B cell (primary cell): ENCODE results near the gene PRELID3B. TPM values are rescaled to one million over a fixed set of nuclear protein-coding genes. Genes with fewer than 3 reads are reported as not detected.

Source experiments
- ATAC-seq: fragments of 200-7000 bp; cut with Tn5 transposase; one replicate; pipeline ENCODE4 v1.10.0; 2021; ENCODE audit warnings: low read depth, mild to moderate bottlenecking, moderate number of reproducible peaks, moderate library complexity
- CTCF ChIA-PET: fragments of 350-600 bp; sonication (Branson Sonifier 250); formaldehyde crosslinking; loops from one replicate; lab custom pipeline; 2021; ENCODE audit warnings: antibody characterized with exemption, inconsistent platforms; lab: Charles Lee
- POLR2A ChIA-PET: fragments of 350-600 bp; sonication (Branson Sonifier 250); formaldehyde crosslinking; loops from one replicate; lab custom pipeline; 2021; ENCODE audit warnings: antibody characterized with exemption; lab: Charles Lee
- DNase-seq: peaks from one replicate; pipeline ENCODE4 v3.0.0; 2013
- H2AFZ ChIP-seq: 2 replicates; pipeline ENCODE4 v1.6.1; 2012; ENCODE audit warnings: mild to moderate bottlenecking, low read depth, low read length; ENCODE audit not compliant: insufficient read depth, poor library complexity, severe bottlenecking
- H3K27ac ChIP-seq, 2 donors: 1 replicate in 1 of 2; 2 replicates in 1 of 2; pipeline ENCODE4 v1.5.1; 2012 to 2013; ENCODE audit warnings: low read length in 2 of 2, mild to moderate bottlenecking in 2 of 2, moderate library complexity in 1 of 2
- H3K27me3 ChIP-seq, 4 experiments: fragments of 200-600 bp in 1 of 4; sonication (generic) in 1 of 4; replicated peaks in 1 of 4; 1 replicate in 2 of 4; 2 replicates in 2 of 4; pipeline versions ENCODE4 v1.6.1 to v1.7.0; 2013 to 2016; ENCODE audit warnings: low read length in 3 of 4, mild to moderate bottlenecking in 2 of 4, mixed read lengths in 1 of 4, moderate library complexity in 1 of 4; ENCODE audit not compliant: insufficient read depth in 4 of 4, control insufficient read depth in 3 of 4; ENCODE audit errors: control extremely low read depth in 1 of 4
- H3K36me3 ChIP-seq, 2 experiments: replicated peaks in 1 of 2; 1 replicate in 1 of 2; 2 replicates in 1 of 2; pipeline versions ENCODE4 v1.6.1 to v1.7.1; 2013; ENCODE audit warnings: low read length in 1 of 2; ENCODE audit not compliant: insufficient read depth in 2 of 2, control insufficient read depth in 1 of 2; ENCODE audit errors: control extremely low read depth in 1 of 2, extremely low read depth in 1 of 2
- H3K4me1 ChIP-seq, 2 donors: fragments of 200-600 bp in 1 of 2; sonication (generic) in 1 of 2; 1 replicate in 1 of 2; 2 replicates in 1 of 2; pipeline versions ENCODE4 v1.5.1 to v1.6.1; 2013 to 2017; ENCODE audit warnings: low read length in 2 of 2; ENCODE audit not compliant: control insufficient read depth in 2 of 2, insufficient read depth in 2 of 2
- H3K4me2 ChIP-seq: replicated peaks from 2 replicates; pipeline ENCODE3; 2012; ENCODE audit warnings: mild to moderate bottlenecking, low read depth, low read length; ENCODE audit not compliant: poor library complexity, severe bottlenecking
- H3K4me3 ChIP-seq, 5 experiments: fragments of 200-600 bp in 1 of 5; sonication (generic) in 1 of 5; 1 replicate in 3 of 5; 2 replicates in 2 of 5; pipeline versions ENCODE4 v1.5.1 to v1.7.0; 2011 to 2016; ENCODE audit warnings: low read length in 4 of 5, mild to moderate bottlenecking in 4 of 5, low read depth in 2 of 5, control low read depth in 1 of 5, moderate library complexity in 1 of 5; ENCODE audit not compliant: insufficient read depth in 1 of 5; ENCODE audit errors: control extremely low read depth in 1 of 5, extremely low read depth in 1 of 5
- H3K79me2 ChIP-seq: fragments of 200-600 bp; sonication (generic); one replicate; pipeline ENCODE4 v1.6.0; 2016; ENCODE audit warnings: low read length; ENCODE audit not compliant: control insufficient read depth, insufficient read depth
- H3K9ac ChIP-seq: fragments of 200-600 bp; sonication (generic); 2 replicates; pipeline ENCODE4 v1.6.1; 2017; ENCODE audit warnings: mild to moderate bottlenecking, low read length, moderate library complexity
- H3K9me3 ChIP-seq, 3 donors: one replicate each; pipeline versions ENCODE4 v1.6.1 to v1.7.1; 2013; ENCODE audit warnings: low read length in 2 of 3; ENCODE audit not compliant: control insufficient read depth in 2 of 3, insufficient read depth in 1 of 3; ENCODE audit errors: control extremely low read depth in 1 of 3
- H4K20me1 ChIP-seq: 2 replicates; pipeline ENCODE4 v1.6.0; 2012; ENCODE audit warnings: mild to moderate bottlenecking, low read length; ENCODE audit not compliant: insufficient read depth, control insufficient read depth, poor library complexity, severe bottlenecking
- H3K27ac Mint-ChIP-seq: one replicate; pipeline ENCODE4 v1.8.0; 2021; ENCODE audit warnings: mixed read lengths
- H3K27me3 Mint-ChIP-seq: one replicate; pipeline ENCODE4 v1.8.0; 2021; ENCODE audit warnings: mixed read lengths
- H3K4me1 Mint-ChIP-seq: one replicate; pipeline ENCODE4 v1.8.0; 2021; ENCODE audit warnings: mixed read lengths
- H3K4me3 Mint-ChIP-seq: one replicate; pipeline ENCODE4 v1.8.0; 2021; ENCODE audit warnings: mixed read lengths
- H3K9me3 Mint-ChIP-seq: one replicate; pipeline ENCODE4 v1.8.0; 2022; ENCODE audit warnings: mixed read lengths; ENCODE audit not compliant: insufficient read depth
- EZH2 ChIP-seq: IDR thresholded peaks from 2 replicates; pipeline ENCODE4 v1.6.1; 2012; ENCODE audit warnings: borderline replicate concordance, low read depth, mild to moderate bottlenecking, moderate library complexity, low read length; ENCODE audit not compliant: insufficient read depth, poor library complexity, severe bottlenecking
- WGBS: methylation state at CpG from one replicate; pipeline ENCODE4 v1.1.5; 2013; ENCODE audit warnings: missing lambda C conversion rate; ENCODE audit not compliant: insufficient coverage; 5-methylcytosine and 5-hydroxymethylcytosine counted together
- intact Hi-C: fragments of 100-400 bp; cut with micrococcal nuclease; formaldehyde crosslinking; loops from one replicate; pipeline ENCODE4 v1.10.0; 2022
- polyA plus RNA-seq: library from polyadenylated mRNA; depleted of rRNA; stranded (reverse); fragments of >200 nt; gene quantifications from 2 replicates; pipeline ENCODE4 v1.2.3, GENCODE V29; 2012
- total RNA-seq, 2 donors: library from RNA; stranded (reverse); fragments of 120-200 nt in 1 of 2; gene quantifications; 1 replicate in 1 of 2; 2 replicates in 1 of 2; pipeline versions ENCODE4 v1.2.3 to v1.2.4, GENCODE V29; 2013 to 2022
- TF ChIP-seq, protein P1 (sequence below): fragments of 200-600 bp; IDR thresholded peaks from one replicate; pipeline ENCODE4 v1.8.0; 2022; ENCODE audit warnings: antibody characterized with exemption, mild to moderate bottlenecking

Gene PRELID3B
- total and polyA plus RNA-seq, 2 donors (not counting 1 experiment from before 2014, with no cell fraction given), result 24.1 to 46.8 TPM

- Histone ChIP-seq H3K4me2 (no peak overlapping the region), H3K27ac (no peak overlapping the region), H3K4me1 (no peaks in the 10 kb centered on the region), H3K27me3 (peaks cover 0 to 11% (median 9%) of the 10 kb centered on the region in 4 experiments), H3K36me3 (no peaks in the 10 kb centered on the region), H3K79me2 (no peaks in the 10 kb centered on the region), H2AFZ (no peak overlapping the region), H3K9ac (no peak overlapping the region), H3K9me3 (no peaks in the 10 kb centered on the region), H4K20me1 (no peaks in the 10 kb centered on the region), H3K4me3 (no peak overlapping the region)
- ChIA-PET POLR2A (no interaction called here), CTCF (interaction anchor here (1.2 to 1.3 kb wide), 2 partner anchors 31 to 156 kb away, joined by 3 read pairs; no protein-coding TSS in a partner anchor)
- H3K4me3 Mint-ChIP-seq, result no peak overlapping the region
- TF ChIP-seq, protein P1, sequence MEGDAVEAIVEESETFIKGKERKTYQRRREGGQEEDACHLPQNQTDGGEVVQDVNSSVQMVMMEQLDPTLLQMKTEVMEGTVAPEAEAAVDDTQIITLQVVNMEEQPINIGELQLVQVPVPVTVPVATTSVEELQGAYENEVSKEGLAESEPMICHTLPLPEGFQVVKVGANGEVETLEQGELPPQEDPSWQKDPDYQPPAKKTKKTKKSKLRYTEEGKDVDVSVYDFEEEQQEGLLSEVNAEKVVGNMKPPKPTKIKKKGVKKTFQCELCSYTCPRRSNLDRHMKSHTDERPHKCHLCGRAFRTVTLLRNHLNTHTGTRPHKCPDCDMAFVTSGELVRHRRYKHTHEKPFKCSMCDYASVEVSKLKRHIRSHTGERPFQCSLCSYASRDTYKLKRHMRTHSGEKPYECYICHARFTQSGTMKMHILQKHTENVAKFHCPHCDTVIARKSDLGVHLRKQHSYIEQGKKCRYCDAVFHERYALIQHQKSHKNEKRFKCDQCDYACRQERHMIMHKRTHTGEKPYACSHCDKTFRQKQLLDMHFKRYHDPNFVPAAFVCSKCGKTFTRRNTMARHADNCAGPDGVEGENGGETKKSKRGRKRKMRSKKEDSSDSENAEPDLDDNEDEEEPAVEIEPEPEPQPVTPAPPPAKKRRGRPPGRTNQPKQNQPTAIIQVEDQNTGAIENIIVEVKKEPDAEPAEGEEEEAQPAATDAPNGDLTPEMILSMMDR, result no peak
- no peak for TF ChIP-seq EZH2
- H3K27ac Mint-ChIP-seq, result no peak overlapping the region
- DNase-seq (no peak), ATAC-seq (no peak)
- intact Hi-C loops, result loop anchor here (10.0 kb wide), 1 partner anchor 353 kb away; no protein-coding TSS in a partner anchor
- no peaks in the 10 kb centered on the region for H3K9me3 Mint-ChIP-seq
- no peaks in the 10 kb centered on the region for H3K4me1 Mint-ChIP-seq
- peaks cover 33% of the 10 kb centered on the region for H3K27me3 Mint-ChIP-seq
- 95% methylated on average over 4 of the region's 6 CpGs for WGBS
Measured at GRCh38 chr20:59051666-59052185, 9.1 kb upstream of the PRELID3B start.

DNA sequence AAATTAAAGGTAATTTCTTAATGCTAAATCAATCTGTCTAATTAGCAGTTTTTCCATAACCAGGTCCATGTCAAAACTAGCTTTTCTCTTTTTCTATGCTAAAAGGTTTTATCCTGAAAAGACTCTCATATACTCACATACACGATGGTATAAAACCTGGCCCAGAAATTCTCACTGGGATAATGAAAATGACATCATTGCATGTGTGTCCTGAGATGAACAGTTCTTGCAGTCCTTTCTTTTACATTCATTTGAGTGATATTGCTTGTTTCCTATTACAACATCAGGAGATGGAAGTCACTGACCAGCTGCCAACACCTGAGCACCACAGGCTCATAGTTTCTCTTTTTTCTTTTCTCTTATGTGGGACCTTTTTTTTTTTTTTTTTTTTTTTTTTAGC, 7.9 kb upstream of the PRELID3B start:
- Histone ChIP-seq H3K27ac (no peak overlapping the region), H3K9me3 (no peaks in the 10 kb centered on the region), H2AFZ (no peak overlapping the region), H4K20me1 (no peaks in the 10 kb centered on the region), H3K36me3 (no peaks in the 10 kb centered on the region), H3K4me3 (no peak overlapping the region), H3K9ac (no peak overlapping the region), H3K27me3 (peaks cover 0 to 11% (median 7%) of the 10 kb centered on the region in 4 experiments), H3K4me1 (peaks cover 0 to under 1% of the 10 kb centered on the region in 2 donors), H3K4me2 (no peak overlapping the region), H3K79me2 (no peaks in the 10 kb centered on the region)
- POLR2A ChIA-PET, result no interaction called here
- ATAC-seq (no peak), DNase-seq (no peak)
- TF ChIP-seq, protein P1, result no peak
- no peak for TF ChIP-seq EZH2
- CTCF ChIA-PET, result interaction anchor here (1.1 to 1.4 kb wide), 3 partner anchors 26 to 172 kb away, joined by 4 to 10 read pairs (median 5); no protein-coding TSS in a partner anchor
- intact Hi-C loops, result loop anchor here (10.0 kb wide), 1 partner anchor 354 kb away; no protein-coding TSS in a partner anchor
- Mint-ChIP-seq H3K27ac (no peak overlapping the region), H3K4me1 (peaks cover 2% of the 10 kb centered on the region), H3K4me3 (no peak overlapping the region), H3K9me3 (no peaks in the 10 kb centered on the region), H3K27me3 (peaks cover 33% of the 10 kb centered on the region)
- no CpG with 5 or more reads among the region's 1 CpG for WGBS
